H1 (cell line): ENCODE measurements around the gene PHTF2. TPM values are rescaled to one million over a fixed set of nuclear protein-coding genes. Genes with fewer than 3 reads are reported as not detected.

Experiments
- CTCF ChIA-PET: fragments of 300-600 bp; sonication (Branson Sonifier 250); formaldehyde crosslinking; loops from one replicate; lab custom pipeline; 2021; ENCODE audit not compliant: partially characterized antibody; lab: Charles Lee
- POLR2A ChIA-PET: fragments of 300-600 bp; sonication (Branson Sonifier 250); formaldehyde crosslinking; loops from one replicate; lab custom pipeline; 2021; ENCODE audit warnings: inconsistent platforms; ENCODE audit not compliant: partially characterized antibody; lab: Charles Lee
- DNase-seq, 2 experiments: peaks; one replicate each; pipeline versions ENCODE4 v3.0.0 to v3.0.0-alpha.2; 2010 to 2022; ENCODE audit warnings: low spot score in 2 of 2, low read depth in 1 of 2, mixed read lengths in 1 of 2
- FAIRE-seq: peaks from 2 replicates; lab custom pipeline; 2011; peaks lifted over from hg19 to GRCh38; lab: Jason Lieb, UNC
- H2AFZ ChIP-seq: 2 replicates; pipeline ENCODE4 v1.8.1; 2012; ENCODE audit warnings: low read length, inconsistent platforms
- H2AK5ac ChIP-seq: 2 replicates; pipeline ENCODE4 v1.6.1; 2013; ENCODE audit warnings: low read depth, low read length
- H2BK120ac ChIP-seq: replicated peaks from 2 replicates; pipeline ENCODE3; 2013; ENCODE audit warnings: low read depth, low read length, inconsistent platforms
- H2BK12ac ChIP-seq: 2 replicates; pipeline ENCODE4 v1.6.1; 2013; ENCODE audit warnings: low read depth, low read length
- H2BK15ac ChIP-seq: 2 replicates; pipeline ENCODE4 v1.6.1; 2013; ENCODE audit warnings: low read length
- H2BK20ac ChIP-seq: 2 replicates; pipeline ENCODE4 v1.6.1; 2013; ENCODE audit warnings: low read length
- H2BK5ac ChIP-seq: 2 replicates; pipeline ENCODE4 v1.6.1; 2013; ENCODE audit warnings: low read depth, low read length
- H3K14ac ChIP-seq: 2 replicates; pipeline ENCODE4 v1.6.1; 2013; ENCODE audit warnings: inconsistent platforms; ENCODE audit not compliant: insufficient read length
- H3K18ac ChIP-seq: 2 replicates; pipeline ENCODE4 v1.6.1; 2013; ENCODE audit warnings: low read length; ENCODE audit errors: extremely low read depth
- H3K23ac ChIP-seq: 2 replicates; pipeline ENCODE4 v1.6.1; 2013; ENCODE audit warnings: inconsistent platforms; ENCODE audit not compliant: insufficient read length
- H3K23me2 ChIP-seq: 2 replicates; pipeline ENCODE4 v1.6.1; 2013; ENCODE audit warnings: low read depth, low read length
- H3K27ac ChIP-seq: 2 replicates; pipeline ENCODE4 v1.6.1; 2011; ENCODE audit warnings: low read depth, low read length, inconsistent platforms
- H3K27me3 ChIP-seq, 4 experiments: replicated peaks in 1 of 4; 1 replicate in 1 of 4; 2 replicates in 3 of 4; pipeline versions ENCODE4 v1.6.1 to v1.8.1; 2011 to 2013; ENCODE audit warnings: low read length in 3 of 4, mild to moderate bottlenecking in 3 of 4, inconsistent platforms in 2 of 4, mixed read lengths in 2 of 4, moderate library complexity in 1 of 4; ENCODE audit not compliant: control insufficient read depth in 3 of 4, insufficient read depth in 3 of 4; ENCODE audit errors: extremely low read depth in 1 of 4
- H3K36me3 ChIP-seq, 4 experiments: 2 replicates each; pipeline versions ENCODE4 v1.6.1 to v1.8.1; 2011 to 2013; ENCODE audit warnings: mild to moderate bottlenecking in 4 of 4, low read length in 3 of 4, moderate library complexity in 2 of 4, control low read depth in 1 of 4, inconsistent platforms in 1 of 4; ENCODE audit not compliant: insufficient read depth in 4 of 4, control insufficient read depth in 2 of 4
- H3K4ac ChIP-seq: replicated peaks from 2 replicates; pipeline ENCODE3; 2013; ENCODE audit warnings: low read length, low read depth, mixed read lengths, inconsistent platforms; ENCODE audit not compliant: insufficient read length
- H3K4me1 ChIP-seq, 4 experiments: replicated peaks in 1 of 4; 1 replicate in 1 of 4; 2 replicates in 3 of 4; pipeline versions ENCODE4 v1.6.1 to v1.8.1; 2011 to 2013; ENCODE audit warnings: low read length in 3 of 4, inconsistent platforms in 2 of 4, mixed read lengths in 1 of 4; ENCODE audit not compliant: insufficient read depth in 4 of 4, control insufficient read depth in 3 of 4
- H3K4me2 ChIP-seq, 2 experiments: 2 replicates each; pipeline versions ENCODE4 v1.6.1 to v1.8.1; 2011 to 2013; ENCODE audit warnings: low read depth in 2 of 2, low read length in 2 of 2, control low read depth in 1 of 2, inconsistent platforms in 1 of 2, mild to moderate bottlenecking in 1 of 2; ENCODE audit not compliant: insufficient read depth in 1 of 2
- H3K4me3 ChIP-seq, 4 experiments: fragments of 200-600, 300-600 bp in 1 of 4; sonication (generic), shearing (Covaris generic), sonication (Bioruptor Twin) in 1 of 4; 2 replicates each; pipeline versions ENCODE4 v1.5.1 to v1.8.1; 2011 to 2016; ENCODE audit warnings: low read length in 4 of 4, low read depth in 3 of 4, control low read depth in 2 of 4, inconsistent platforms in 2 of 4, mild to moderate bottlenecking in 2 of 4, mixed read lengths in 1 of 4, moderate library complexity in 1 of 4; ENCODE audit not compliant: insufficient read depth in 2 of 4; ENCODE audit errors: extremely low read depth in 1 of 4
- H3K56ac ChIP-seq: replicated peaks from 2 replicates; pipeline ENCODE3; 2013; ENCODE audit warnings: low read depth, mild to moderate bottlenecking, mixed read lengths, low read length, inconsistent platforms; ENCODE audit not compliant: insufficient read length
- H3K79me1 ChIP-seq: 2 replicates; pipeline ENCODE4 v1.6.1; 2013; ENCODE audit warnings: low read depth, low read length, control low read depth
- H3K79me2 ChIP-seq, 2 experiments: 2 replicates each; pipeline versions ENCODE4 v1.6.1 to v1.8.1; 2012 to 2013; ENCODE audit warnings: low read length in 2 of 2, mild to moderate bottlenecking in 2 of 2, inconsistent platforms in 1 of 2; ENCODE audit not compliant: insufficient read depth in 2 of 2, control insufficient read depth in 1 of 2
- H3K9ac ChIP-seq, 4 experiments: replicated peaks in 1 of 4; 1 replicate in 1 of 4; 2 replicates in 3 of 4; pipeline versions ENCODE4 v1.6.1 to v1.8.1; 2011 to 2013; ENCODE audit warnings: low read depth in 3 of 4, low read length in 3 of 4, control low read depth in 2 of 4, mild to moderate bottlenecking in 2 of 4, moderate library complexity in 2 of 4, inconsistent platforms in 1 of 4; ENCODE audit errors: extremely low read depth in 1 of 4
- H3K9me3 ChIP-seq, 2 experiments: 2 replicates each; pipeline versions ENCODE4 v1.6.1 to v1.8.1; 2012 to 2013; ENCODE audit warnings: mild to moderate bottlenecking in 2 of 2, moderate library complexity in 2 of 2, control low read depth in 1 of 2, inconsistent platforms in 1 of 2, low read depth in 1 of 2, low read length in 1 of 2, mixed read lengths in 1 of 2; ENCODE audit not compliant: insufficient read depth in 2 of 2
- H4K20me1 ChIP-seq, 2 experiments: replicated peaks in 1 of 2; 2 replicates each; pipeline versions ENCODE3 to v1.8.1; 2011 to 2013; ENCODE audit warnings: inconsistent platforms in 2 of 2, low read length in 2 of 2, mild to moderate bottlenecking in 1 of 2; ENCODE audit not compliant: insufficient read depth in 2 of 2, control insufficient read depth in 1 of 2
- H4K5ac ChIP-seq: 2 replicates; pipeline ENCODE4 v1.6.1; 2013; ENCODE audit warnings: low read length, low read depth, mixed read lengths, inconsistent platforms; ENCODE audit not compliant: insufficient read length
- H4K8ac ChIP-seq: 2 replicates; pipeline ENCODE4 v1.8.0; 2013; ENCODE audit warnings: mild to moderate bottlenecking, moderate library complexity, low read length, inconsistent platforms; ENCODE audit not compliant: insufficient read depth; ENCODE audit errors: extremely low read depth
- H4K91ac ChIP-seq: replicated peaks from 2 replicates; pipeline ENCODE3; 2013; ENCODE audit warnings: low read length, mixed read lengths, inconsistent platforms; ENCODE audit not compliant: insufficient read length
- CBX8 ChIP-seq: fragments of 300-800, 300-1000 bp; sonication (generic); IDR thresholded peaks from 2 replicates; pipeline ENCODE4 v1.7.1; 2016; ENCODE audit warnings: low read depth, low read length, borderline replicate concordance
- SAP30 ChIP-seq: fragments of 300-600 bp; sonication (generic); IDR thresholded peaks from 2 replicates; pipeline ENCODE4 v1.7.1; 2012; ENCODE audit warnings: low read length, moderate library complexity, mild to moderate bottlenecking, inconsistent platforms; ENCODE audit not compliant: insufficient read depth, insufficient replicate concordance
- SP4 ChIP-seq: IDR thresholded peaks from 2 replicates; pipeline ENCODE4 v1.6.1; 2012; ENCODE audit warnings: low read length, inconsistent platforms
- WGBS, 2 experiments: shearing (Covaris generic) in 1 of 2; methylation state at CpG; one replicate each; pipeline versions ENCODE4 v1.1.6 to v1.1.7; 2013 to 2015; ENCODE audit warnings: low lambda C conversion rate in 2 of 2, mixed read lengths in 2 of 2, inconsistent platforms in 1 of 2, low coverage in 1 of 2, missing lambda C conversion rate in 1 of 2; ENCODE audit not compliant: insufficient replicate concordance in 2 of 2, insufficient coverage in 1 of 2, insufficient read length in 1 of 2; ENCODE audit errors: extremely low coverage in 1 of 2, missing lambda C conversion rate in 1 of 2; 5-methylcytosine and 5-hydroxymethylcytosine counted together
- polyA plus RNA-seq, 7 experiments: library from polyadenylated mRNA; depleted of rRNA in 3 of 7; stranded (reverse) in 5 of 7; unstranded in 2 of 7; fragments of >200 nt in 5 of 7; fragments of 200-250 nt in 2 of 7; gene quantifications; 1 replicate in 5 of 7; 2 replicates in 1 of 7; 4 replicates in 1 of 7; pipeline versions ENCODE4 v1.2.1 to v1.2.3, GENCODE V29; 2011 to 2013; ENCODE audit warnings: missing spikeins in 2 of 7, mixed read lengths in 2 of 7
- total RNA-seq: library from RNA; stranded (reverse); fragmentation: NEBNext Ultra II Directional; extraction: Animal tissue kit (Norgen Biotek cat#: 25700); gene quantifications from 2 replicates; pipeline ENCODE4 v1.2.1, GENCODE V29; 2021

Gene PHTF2
- total and polyA plus RNA-seq, 2 of the 8 experiments (the other 6 are each of a cell fraction or from before 2014, with no cell fraction given), result 9.0 to 25.4 TPM

DNA sequence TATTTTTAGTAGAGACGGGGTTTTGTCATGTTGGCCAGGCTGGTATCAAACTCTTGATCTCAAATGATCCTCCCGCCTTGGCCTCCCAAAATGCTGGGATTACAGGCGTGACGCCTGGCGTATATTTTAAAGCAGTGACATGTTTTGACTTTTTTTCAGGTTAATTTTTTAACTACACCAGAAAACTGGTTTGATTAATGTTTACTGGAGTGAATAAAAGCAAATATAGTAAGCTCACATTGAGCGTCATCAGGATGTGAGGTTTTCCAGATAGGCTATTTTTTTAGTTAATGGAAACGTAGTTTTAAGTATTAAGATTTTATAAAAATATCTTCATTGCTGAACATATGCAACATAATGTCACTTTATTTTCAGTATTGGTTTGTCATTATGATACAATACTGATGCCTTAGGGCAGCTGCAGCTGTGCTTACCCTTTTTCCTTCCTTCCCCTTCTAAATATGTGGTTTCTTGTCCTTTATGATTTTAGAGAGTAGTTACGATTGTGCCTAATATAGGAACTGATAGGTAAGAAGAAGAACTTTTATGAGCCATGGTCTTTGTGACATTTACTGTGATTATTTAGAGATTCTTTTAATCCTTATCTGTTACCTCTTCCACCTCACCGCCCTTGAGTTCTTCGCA, 37.6 kb upstream of the PHTF2 start:
- WGBS, 2 experiments, result 88% methylated on average over 10 of the region's 10 CpGs; no CpG with 5 or more reads in 1 of the 2 experiments
- Histone ChIP-seq H4K20me1 (peaks cover 0 to 4% of the 10 kb centered on the region in 2 experiments), H3K4me2 (no peak overlapping the region), H2BK120ac (no peak overlapping the region), H2AFZ (no peak overlapping the region), H4K8ac (no peak overlapping the region), H3K79me1 (no peaks in the 10 kb centered on the region), H4K5ac (no peak overlapping the region), H3K36me3 (no peaks in the 10 kb centered on the region), H3K14ac (no peak overlapping the region), H2BK20ac (no peak overlapping the region), H3K27me3 (no peaks in the 10 kb centered on the region), H3K18ac (no peak overlapping the region), H2BK15ac (no peak overlapping the region), H4K91ac (no peak overlapping the region), H3K4me1 (no peaks in the 10 kb centered on the region), H3K23me2 (no peaks in the 10 kb centered on the region), H3K27ac (no peak overlapping the region), H3K23ac (no peak overlapping the region), H3K4me3 (no peak overlapping the region), H3K9me3 (no peaks in the 10 kb centered on the region), H2BK5ac (no peak overlapping the region), H2BK12ac (no peak overlapping the region), H3K56ac (no peak overlapping the region), H2AK5ac (no peak overlapping the region), H3K79me2 (peaks cover 0 to 41% of the 10 kb centered on the region in 2 experiments; a peak in 2 of 4 replicates), H3K9ac (no peak overlapping the region), H3K4ac (no peak overlapping the region)
- no peak for FAIRE-seq
- ChIA-PET POLR2A (no interaction called here), CTCF (interaction anchor here (0.6 to 3.7 kb wide), 9 partner anchors 13 to 332 kb away, joined by 3 to 48 read pairs (median 5); no protein-coding TSS in a partner anchor)
- DNase-seq, result no peak
- TF ChIP-seq SAP30 (no peak), SP4 (no peak), CBX8 (no peak)
